SK-N-SH (cell line): ENCODE results near the gene CNTNAP2.

Source experiments
- CTCF ChIP-seq: fragments of 200-600 bp; sonication (generic); IDR thresholded peaks from 2 replicates; pipeline ENCODE4 v1.6.1; 2017; ENCODE audit warnings: antibody characterized with exemption, mild to moderate bottlenecking, moderate library complexity
- EP300 ChIP-seq, 2 experiments: IDR thresholded peaks; 2 replicates each; pipeline versions ENCODE4 v1.4.0 to v1.6.1; 2012; ENCODE audit warnings: borderline replicate concordance in 1 of 2, low read depth in 1 of 2, low read length in 1 of 2
- RFX5 ChIP-seq: IDR thresholded peaks from 2 replicates; pipeline ENCODE4 v1.6.1; 2012; ENCODE audit warnings: mild to moderate bottlenecking, improper control_type of control experiment, low read length
- USF2 ChIP-seq: fragments of 150-350 bp; IDR thresholded peaks from 2 replicates; pipeline ENCODE4 v1.6.1; 2017; ENCODE audit warnings: antibody characterized with exemption, low read length, low read depth, borderline replicate concordance
- YY1 ChIP-seq: IDR thresholded peaks from 2 replicates; pipeline ENCODE4 v1.4.0; 2012; ENCODE audit warnings: low read depth, mild to moderate bottlenecking

GRCh38 chr7:146728611-146729010 lies 612.0 kb downstream of the CNTNAP2 start:
- TF ChIP-seq YY1 (no peak), RFX5 (no peak), USF2 (no peak), EP300 (IDR thresholded peaks at IDR 0.05; ENCODE audit: borderline replicate concordance in 1 of 2, low read depth in 1 of 2, low read length in 1 of 2) (no peak), CTCF (no peak)
